GM18508 (cell line): ENCODE results near the gene CSF2RB.

Source experiments
- ATAC-seq: cut with Tn5 transposase; IDR thresholded peaks from one replicate; pipeline ENCODE4 v1.9.1; 2021; ENCODE audit warnings: moderate number of reproducible peaks; ENCODE audit not compliant: insufficient read depth, unreplicated experiment

Gene CSF2RB

GRCh38 chr22:36913427-36914389 is at the start of gene CSF2RB:
Gene CSF2RB, plus strand, starts transcription at chr22:36913628. Its CDS starts 8,580 bp downstream, at chr22:36922208.
- no peak for ATAC-seq

- no peak for ATAC-seq
Measured at GRCh38 chr22:36863979-36864378, 49.4 kb upstream of the CSF2RB start.

DNA sequence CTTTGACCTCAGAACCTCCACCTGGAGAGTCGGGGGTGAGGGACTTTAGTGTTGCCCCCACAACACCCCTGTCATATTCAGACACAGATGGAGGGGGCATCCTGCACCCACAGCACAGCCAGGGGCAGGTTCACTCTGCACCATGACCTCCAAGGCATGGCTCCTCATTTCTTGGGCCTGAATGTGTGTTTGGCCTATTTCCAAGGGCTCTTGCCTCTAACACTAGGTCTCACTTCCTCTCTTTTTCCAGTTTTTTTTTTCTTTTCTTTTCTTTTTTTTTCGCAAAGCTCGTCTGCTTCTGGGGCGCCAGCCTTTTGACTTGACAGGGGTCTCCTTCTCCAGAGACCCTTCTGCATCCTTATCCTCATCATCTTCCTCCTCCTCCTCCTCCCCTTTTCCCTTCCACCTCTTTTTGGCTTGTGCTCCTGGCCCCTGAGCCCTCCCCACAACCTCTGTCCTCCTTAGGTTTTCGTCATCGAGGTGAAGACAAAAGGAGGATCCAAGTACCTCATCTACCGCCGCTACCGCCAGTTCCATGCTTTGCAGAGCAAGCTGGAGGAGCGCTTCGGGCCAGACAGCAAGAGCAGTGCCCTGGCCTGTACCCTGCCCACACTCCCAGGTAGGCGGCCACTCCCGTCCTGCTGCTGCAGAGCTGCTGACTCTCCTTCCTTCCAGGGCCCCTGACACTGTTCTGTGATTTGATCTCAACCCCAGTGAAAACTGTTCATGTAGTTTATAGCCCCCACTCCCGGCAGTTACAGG is 48.8 kb upstream of the CSF2RB start:
- no peak for ATAC-seq

GRCh38 chr22:36865346-36865745 is 48.1 kb upstream of the CSF2RB start:
- ATAC-seq = no peak

GRCh38 chr22:36867695-36868094 is 45.7 kb upstream of the CSF2RB start:
- no peak for ATAC-seq

- no peak for ATAC-seq
Measured at GRCh38 chr22:36868546-36869181, 44.8 kb upstream of the CSF2RB start.

- ATAC-seq = no peak
Measured at GRCh38 chr22:36870250-36870649, 43.2 kb upstream of the CSF2RB start.

DNA sequence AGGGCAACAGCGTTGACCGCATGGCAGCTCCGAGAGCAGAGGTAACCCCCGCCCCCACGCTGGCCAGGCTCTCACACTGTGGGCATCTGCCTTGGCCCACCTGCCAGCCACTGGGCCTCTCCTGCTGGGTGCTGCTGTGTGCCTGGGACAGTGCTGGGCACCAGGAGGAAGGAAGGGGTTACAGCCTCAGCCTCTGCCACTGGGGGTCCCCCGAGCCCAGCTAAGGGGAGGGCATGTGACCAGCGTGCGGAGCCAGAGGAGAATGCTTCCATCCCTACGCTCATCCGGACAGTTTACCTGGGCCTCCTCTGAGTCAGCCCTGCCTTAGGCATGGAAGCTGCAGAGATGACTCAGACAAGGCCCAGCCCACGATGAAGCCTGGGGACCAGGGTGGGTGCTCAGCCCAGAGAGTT is 41.8 kb upstream of the CSF2RB start:
- no peak for ATAC-seq

DNA sequence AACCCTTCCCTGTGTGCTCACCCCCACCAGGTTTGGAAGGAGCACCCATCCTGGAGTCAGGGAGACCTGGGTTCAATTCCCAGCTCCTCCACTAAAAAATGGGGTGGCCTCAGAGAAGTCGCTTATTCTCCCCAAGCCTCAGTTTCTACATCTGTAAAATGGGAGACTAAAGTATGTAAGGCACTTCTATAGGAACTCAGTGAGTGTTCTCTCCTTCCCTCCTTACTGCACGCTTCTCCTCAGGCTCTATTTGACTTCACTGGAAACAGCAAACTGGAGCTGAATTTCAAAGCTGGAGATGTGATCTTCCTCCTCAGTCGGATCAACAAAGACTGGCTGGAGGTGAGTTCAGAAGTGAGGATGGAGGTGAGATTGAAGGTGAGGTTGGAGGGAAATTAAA is 41.3 kb upstream of the CSF2RB start:
- ATAC-seq = no peak

DNA sequence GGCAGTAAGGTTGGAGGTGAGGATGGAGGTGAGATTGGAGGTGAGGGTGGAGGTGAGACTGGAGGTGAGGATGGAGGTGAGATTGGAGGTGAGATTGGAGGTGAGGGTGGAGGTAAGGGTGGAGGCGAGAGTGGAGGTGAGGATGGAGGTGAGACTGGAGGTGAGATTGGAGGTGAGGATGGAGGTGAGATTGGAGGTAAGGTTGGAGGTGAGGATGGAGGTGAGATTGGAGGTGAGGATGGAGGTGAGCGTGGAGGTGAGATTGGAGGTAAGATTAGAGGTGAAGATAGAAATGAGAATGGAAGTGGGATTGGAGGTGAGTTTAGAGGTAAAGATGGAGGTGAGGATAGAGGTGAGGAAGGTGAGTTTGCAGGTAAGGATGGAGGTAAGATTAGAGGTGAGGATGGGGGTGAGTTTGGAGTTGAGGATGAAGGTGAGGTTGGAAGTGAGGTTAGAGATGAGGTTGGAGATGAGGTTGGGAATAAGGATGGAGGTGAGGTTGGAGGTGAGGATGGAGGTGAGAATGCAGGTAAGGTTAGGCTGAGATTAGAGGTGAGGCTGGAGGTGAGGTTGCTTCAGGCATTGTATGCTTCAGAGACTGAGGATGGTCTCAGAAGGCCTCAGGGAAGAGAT is 40.4 kb upstream of the CSF2RB start:
- ATAC-seq = no peak

- no peak for ATAC-seq
Measured at GRCh38 chr22:36873614-36874308, 39.7 kb upstream of the CSF2RB start.

- no peak for ATAC-seq
Measured at GRCh38 chr22:36874309-36874696, 39.1 kb upstream of the CSF2RB start.

DNA sequence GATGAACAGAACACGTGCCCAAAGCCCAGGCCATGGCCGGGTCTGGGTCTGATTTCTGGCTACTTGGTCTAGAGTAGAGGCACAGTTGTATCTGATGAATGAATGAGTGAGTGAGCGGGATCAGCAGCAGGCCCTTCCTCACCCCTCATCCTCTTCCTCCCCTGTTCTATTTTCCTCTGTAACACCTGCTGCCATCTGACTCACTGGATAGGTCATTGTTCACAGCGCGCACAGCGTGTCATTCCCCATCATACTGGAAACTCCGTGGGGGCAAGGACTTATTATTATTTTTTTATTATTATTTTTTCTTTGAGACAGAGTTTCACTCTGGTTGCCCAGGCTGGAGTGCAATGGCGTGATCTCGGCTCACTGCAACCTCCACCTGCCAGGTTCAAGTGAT is 38.7 kb upstream of the CSF2RB start:
- ATAC-seq = no peak

- ATAC-seq = no peak
Measured at GRCh38 chr22:36875741-36876140, 37.7 kb upstream of the CSF2RB start.

GRCh38 chr22:36879775-36880174 is 33.7 kb upstream of the CSF2RB start:
- no peak for ATAC-seq

- no peak for ATAC-seq
Measured at GRCh38 chr22:36881504-36882245, 31.8 kb upstream of the CSF2RB start.

GRCh38 chr22:36884349-36885158 is 28.9 kb upstream of the CSF2RB start:
- no peak for ATAC-seq

DNA sequence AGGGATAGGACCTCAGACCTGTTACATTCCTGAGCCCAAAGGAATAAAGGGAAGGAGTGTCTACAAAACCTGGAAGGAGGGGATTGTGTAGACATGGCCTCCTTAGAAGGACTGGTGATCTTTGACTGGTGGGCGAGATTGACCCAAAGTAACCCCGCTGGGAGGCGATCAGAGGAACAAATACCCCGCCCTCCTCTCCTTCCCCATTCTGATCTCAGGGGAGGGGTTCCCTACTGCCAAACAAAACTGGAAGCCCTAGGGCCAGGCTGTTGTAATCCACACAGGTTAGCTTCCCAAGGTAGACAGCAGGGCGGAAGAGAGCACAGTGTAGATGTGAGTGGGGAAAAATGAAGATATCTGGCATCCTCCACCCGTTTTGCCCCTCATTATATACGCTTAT is 28.0 kb upstream of the CSF2RB start:
- ATAC-seq = no peak
